Fibroblast of lung (primary cell): Measurements from ENCODE around the gene SYTL1. TPM values are rescaled to one million over a fixed set of nuclear protein-coding genes. Genes with fewer than 3 reads are reported as not detected.

Experiments
- DNase-seq, 2 donors: peaks; one replicate each; pipeline versions ENCODE4 v3.0.0 to v3.0.0-alpha.2; 2010; ENCODE audit warnings: low read depth in 2 of 2
- H2AFZ ChIP-seq: 2 replicates; pipeline ENCODE4 v1.5.1; 2012; ENCODE audit warnings: low read length, control low read depth, inconsistent platforms
- H3K27ac ChIP-seq: 2 replicates; pipeline ENCODE4 v1.5.1; 2011; ENCODE audit warnings: low read length, control low read depth; ENCODE audit not compliant: insufficient read depth
- H3K27me3 ChIP-seq: 2 replicates; pipeline ENCODE4 v1.5.1; 2011; ENCODE audit warnings: mild to moderate bottlenecking, low read length; ENCODE audit not compliant: control insufficient read depth, insufficient read depth
- H3K36me3 ChIP-seq: 2 replicates; pipeline ENCODE4 v1.5.1; 2011; ENCODE audit warnings: low read length; ENCODE audit not compliant: control insufficient read depth, insufficient read depth
- H3K4me1 ChIP-seq: 2 replicates; pipeline ENCODE4 v1.5.1; 2011; ENCODE audit warnings: low read length; ENCODE audit not compliant: control insufficient read depth, insufficient read depth; ENCODE audit errors: extremely low read depth
- H3K4me2 ChIP-seq: 2 replicates; pipeline ENCODE4 v1.5.1; 2011; ENCODE audit warnings: low read length, control low read depth; ENCODE audit not compliant: insufficient read depth; ENCODE audit errors: extremely low read depth
- H3K4me3 ChIP-seq, 4 experiments: fragments of 200-600 bp in 1 of 4; sonication (generic) in 1 of 4; replicated peaks in 1 of 4; 2 replicates each; pipeline ENCODE4 v1.5.1; 2011 to 2016; ENCODE audit warnings: low read length in 4 of 4, low read depth in 3 of 4, mild to moderate bottlenecking in 3 of 4, control low read depth in 2 of 4, inconsistent platforms in 1 of 4, mixed read lengths in 1 of 4; ENCODE audit not compliant: insufficient read depth in 1 of 4; ENCODE audit errors: control extremely low read depth in 1 of 4
- H3K79me2 ChIP-seq: 2 replicates; pipeline ENCODE4 v1.5.1; 2012; ENCODE audit warnings: mild to moderate bottlenecking, low read length, inconsistent platforms; ENCODE audit not compliant: control insufficient read depth, insufficient read depth
- H3K9ac ChIP-seq: 2 replicates; pipeline ENCODE4 v1.5.1; 2011; ENCODE audit warnings: mild to moderate bottlenecking, low read length, control low read depth; ENCODE audit not compliant: insufficient read depth
- H3K9me3 ChIP-seq: 2 replicates; pipeline ENCODE4 v1.5.1; 2012; ENCODE audit warnings: low read depth, low read length; ENCODE audit not compliant: control insufficient read depth, insufficient read depth
- H4K20me1 ChIP-seq: 2 replicates; pipeline ENCODE4 v1.5.1; 2011; ENCODE audit warnings: low read length; ENCODE audit not compliant: control insufficient read depth, insufficient read depth; ENCODE audit errors: extremely low read depth
- EZH2 ChIP-seq: IDR thresholded peaks from 2 replicates; pipeline ENCODE4 v1.5.1; 2012; ENCODE audit warnings: low read length, control low read depth, mild to moderate bottlenecking; ENCODE audit errors: missing control alignments
- polyA plus RNA-seq, 2 donors: library from polyadenylated mRNA; depleted of rRNA in 1 of 2; stranded (reverse) in 1 of 2; unstranded in 1 of 2; fragments of >200 nt; gene quantifications; 2 replicates each; pipeline ENCODE4 v1.2.1, GENCODE V29; 2011 to 2012; ENCODE audit warnings: missing spikeins in 1 of 2
- total RNA-seq: library from RNA; depleted of rRNA; stranded (reverse); fragments of >200 nt; gene quantifications from 2 replicates; pipeline ENCODE4 v1.2.1, GENCODE V29; 2014
- TF ChIP-seq, protein P1 (sequence below), 2 donors: IDR thresholded peaks in 1 of 2; conservative IDR thresholded peaks in 1 of 2; 1 replicate in 1 of 2; 2 replicates in 1 of 2; pipeline ENCODE4 v1.5.1; 2011 to 2012; ENCODE audit warnings: low read length in 2 of 2, control low read depth in 1 of 2, inconsistent platforms in 1 of 2, low read depth in 1 of 2, mild to moderate bottlenecking in 1 of 2

Gene SYTL1
- total and polyA plus RNA-seq, 2 donors (not counting 1 experiment from before 2014, with no cell fraction given), result 0.02 to 0.17 TPM

- Histone ChIP-seq H3K27ac (no peak overlapping the region), H3K36me3 (peaks cover 32% of the 10 kb centered on the region), H3K79me2 (no peaks in the 10 kb centered on the region), H3K4me2 (no peak overlapping the region), H3K9me3 (no peaks in the 10 kb centered on the region), H3K9ac (no peak overlapping the region), H3K4me1 (no peaks in the 10 kb centered on the region), H3K27me3 (no peaks in the 10 kb centered on the region), H4K20me1 (no peaks in the 10 kb centered on the region), H3K4me3 (no peak overlapping the region), H2AFZ (no peak overlapping the region)
- peak; percentile 45 to 48 for DNase-seq
- TF ChIP-seq, protein P1, sequence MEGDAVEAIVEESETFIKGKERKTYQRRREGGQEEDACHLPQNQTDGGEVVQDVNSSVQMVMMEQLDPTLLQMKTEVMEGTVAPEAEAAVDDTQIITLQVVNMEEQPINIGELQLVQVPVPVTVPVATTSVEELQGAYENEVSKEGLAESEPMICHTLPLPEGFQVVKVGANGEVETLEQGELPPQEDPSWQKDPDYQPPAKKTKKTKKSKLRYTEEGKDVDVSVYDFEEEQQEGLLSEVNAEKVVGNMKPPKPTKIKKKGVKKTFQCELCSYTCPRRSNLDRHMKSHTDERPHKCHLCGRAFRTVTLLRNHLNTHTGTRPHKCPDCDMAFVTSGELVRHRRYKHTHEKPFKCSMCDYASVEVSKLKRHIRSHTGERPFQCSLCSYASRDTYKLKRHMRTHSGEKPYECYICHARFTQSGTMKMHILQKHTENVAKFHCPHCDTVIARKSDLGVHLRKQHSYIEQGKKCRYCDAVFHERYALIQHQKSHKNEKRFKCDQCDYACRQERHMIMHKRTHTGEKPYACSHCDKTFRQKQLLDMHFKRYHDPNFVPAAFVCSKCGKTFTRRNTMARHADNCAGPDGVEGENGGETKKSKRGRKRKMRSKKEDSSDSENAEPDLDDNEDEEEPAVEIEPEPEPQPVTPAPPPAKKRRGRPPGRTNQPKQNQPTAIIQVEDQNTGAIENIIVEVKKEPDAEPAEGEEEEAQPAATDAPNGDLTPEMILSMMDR (conservative IDR thresholded peaks at IDR 0.05 in 1 of 2, IDR thresholded peaks at IDR 0.05 in 1 of 2; ENCODE audit: low read depth in 1 of 2, low read length in 2 of 2), result peak; percentile 64 to 79
- TF ChIP-seq EZH2, result no peak
Measured at GRCh38 chr1:27357281-27358037, 15.6 kb downstream of the SYTL1 start.

GRCh38 chr1:27358038-27358927 lies 16.5 kb downstream of the SYTL1 start:
- no peaks in the 10 kb centered on the region for H3K79me2 ChIP-seq
- no peaks in the 10 kb centered on the region for H3K9me3 ChIP-seq
- no peak for TF ChIP-seq EZH2
- H3K27me3 ChIP-seq, result no peaks in the 10 kb centered on the region
- H2AFZ ChIP-seq, result no peak overlapping the region
- H3K4me3 ChIP-seq, result no peak overlapping the region
- peaks cover 37% of the 10 kb centered on the region for H3K36me3 ChIP-seq
- no peaks in the 10 kb centered on the region for H3K4me1 ChIP-seq
- H3K9ac ChIP-seq, result no peak overlapping the region
- H3K27ac ChIP-seq, result no peak overlapping the region
- H4K20me1 ChIP-seq, result no peaks in the 10 kb centered on the region
- no peak for DNase-seq
- no peak overlapping the region for H3K4me2 ChIP-seq

DNA sequence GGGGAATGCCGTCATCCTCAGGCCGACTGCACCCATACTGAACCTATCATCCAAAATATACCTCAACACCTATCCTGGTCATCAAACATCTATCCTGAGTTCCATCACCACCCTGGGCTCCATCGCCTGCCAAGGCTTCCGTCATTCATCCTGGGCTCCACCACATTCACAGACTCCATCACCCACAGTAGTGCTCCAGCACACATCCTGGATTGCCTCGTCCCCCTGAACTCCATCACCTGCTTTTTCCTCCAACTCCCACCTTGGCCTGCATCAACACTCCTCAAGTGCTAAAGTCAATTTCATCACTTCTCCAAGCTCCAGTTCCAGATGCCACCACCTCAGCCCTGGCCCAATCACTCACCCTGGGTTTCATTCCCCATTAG lies 17.1 kb downstream of the SYTL1 start:
- Histone ChIP-seq H3K9me3 (no peaks in the 10 kb centered on the region), H3K36me3 (peaks cover 38% of the 10 kb centered on the region), H3K4me2 (no peak overlapping the region), H3K9ac (no peak overlapping the region), H2AFZ (no peak overlapping the region), H3K79me2 (no peaks in the 10 kb centered on the region), H3K27me3 (no peaks in the 10 kb centered on the region), H3K4me3 (no peak overlapping the region), H3K4me1 (no peaks in the 10 kb centered on the region), H4K20me1 (no peaks in the 10 kb centered on the region), H3K27ac (no peak overlapping the region)
- DNase-seq, result no peak
- TF ChIP-seq, protein P1 (conservative IDR thresholded peaks at IDR 0.05 in 1 of 2, IDR thresholded peaks at IDR 0.05 in 1 of 2; ENCODE audit: low read depth in 1 of 2, low read length in 2 of 2), result no peak
- TF ChIP-seq EZH2, result no peak
